HG03571 (cell line): ENCODE measurements around the gene CNST.
"Not testable (repeated sequence)": the region's sequence is repeated elsewhere in the genome, so short reads cannot be mapped to it uniquely, and the experiment has no call there.

ENCODE experiments used
- ATAC-seq: cut with Tn5 transposase; IDR thresholded peaks from one replicate; pipeline ENCODE4 v1.9.1; 2021; ENCODE audit not compliant: unreplicated experiment

Gene CNST

DNA sequence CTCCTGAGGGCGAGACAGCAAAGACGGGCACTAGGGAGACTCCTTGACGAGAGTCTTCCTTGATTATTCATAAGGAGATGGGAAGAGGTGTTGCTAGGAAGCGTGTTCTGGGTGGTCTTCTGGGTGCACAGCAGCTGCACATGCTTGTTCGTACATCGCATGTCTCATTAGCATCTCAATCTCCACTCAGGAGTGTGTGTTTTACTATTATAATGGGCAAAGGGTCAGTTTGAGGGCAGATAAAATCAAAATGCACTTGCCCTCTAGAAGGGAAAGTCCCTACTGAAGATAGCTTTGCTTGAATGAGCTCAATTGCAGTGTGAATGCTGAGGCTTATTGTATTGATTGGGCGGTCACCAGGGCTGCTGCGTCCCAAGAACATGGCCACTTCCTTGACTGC is 107.8 kb downstream of the CNST start:
- ATAC-seq = no peak

DNA sequence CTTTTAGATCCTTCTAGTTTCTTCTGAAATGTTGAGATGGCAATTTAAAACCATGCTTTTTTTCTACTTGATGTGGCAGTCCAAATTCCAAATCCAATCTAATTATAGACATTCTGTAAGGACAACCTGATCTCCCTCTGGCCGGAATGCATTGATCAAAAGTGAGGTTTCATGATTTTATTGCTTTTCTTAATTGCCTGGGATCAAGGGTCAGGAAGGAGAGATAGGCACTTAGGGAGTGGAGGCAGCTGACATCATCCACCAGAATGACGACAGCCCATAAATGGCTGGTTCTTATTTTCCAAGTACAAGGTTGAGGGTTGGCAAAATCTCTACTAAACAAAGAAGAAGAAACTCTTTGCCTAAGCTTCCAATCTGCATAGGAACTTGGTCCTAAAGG is 111.6 kb downstream of the CNST start:
- no peak for ATAC-seq

DNA sequence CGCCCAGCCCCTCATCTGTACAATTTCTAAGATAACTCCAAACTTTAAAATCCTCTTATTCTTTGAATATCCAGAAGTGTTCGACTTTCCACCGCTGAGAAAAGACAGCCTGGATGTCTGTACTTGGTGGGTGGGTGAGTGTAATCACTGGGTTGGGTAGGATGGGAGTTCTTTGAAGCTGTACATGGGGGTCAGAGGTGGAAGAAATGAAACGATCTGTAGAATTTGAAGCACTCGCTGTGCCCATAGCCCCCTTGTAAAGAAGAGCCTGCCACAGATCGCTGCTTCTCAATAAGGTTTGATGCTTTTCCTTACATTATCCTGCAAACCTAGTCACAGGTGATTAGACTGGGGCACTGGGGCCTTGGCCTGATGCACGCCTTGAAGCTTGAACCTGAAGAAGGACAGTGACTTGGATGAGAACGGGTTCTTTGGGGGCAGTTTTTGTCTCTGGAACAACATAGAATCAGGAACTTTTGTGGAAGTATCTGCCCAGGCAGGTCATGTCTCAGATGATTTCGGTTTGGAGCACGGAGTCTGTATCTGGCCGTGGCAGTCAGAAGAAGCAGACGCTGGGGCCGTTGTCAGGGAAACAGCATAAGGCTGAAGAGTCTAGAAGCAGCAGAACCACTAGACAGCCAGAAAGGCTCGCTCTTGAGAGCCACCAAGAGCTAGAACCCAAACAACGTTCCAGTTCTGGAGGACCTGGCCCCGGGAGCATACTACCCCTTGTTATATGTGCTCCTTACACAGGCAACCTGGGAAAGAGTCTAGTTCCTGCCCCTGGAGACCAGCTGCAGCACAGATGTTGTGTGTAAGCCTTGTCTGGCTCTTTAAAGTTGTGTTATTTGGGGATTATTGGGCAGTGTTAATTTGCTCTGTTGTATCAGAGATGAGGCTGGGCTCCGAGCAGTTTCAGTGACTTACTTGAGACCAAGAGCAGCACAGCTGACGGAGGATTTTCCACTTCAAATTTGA is 112.8 kb downstream of the CNST start:
- ATAC-seq = no peak

DNA sequence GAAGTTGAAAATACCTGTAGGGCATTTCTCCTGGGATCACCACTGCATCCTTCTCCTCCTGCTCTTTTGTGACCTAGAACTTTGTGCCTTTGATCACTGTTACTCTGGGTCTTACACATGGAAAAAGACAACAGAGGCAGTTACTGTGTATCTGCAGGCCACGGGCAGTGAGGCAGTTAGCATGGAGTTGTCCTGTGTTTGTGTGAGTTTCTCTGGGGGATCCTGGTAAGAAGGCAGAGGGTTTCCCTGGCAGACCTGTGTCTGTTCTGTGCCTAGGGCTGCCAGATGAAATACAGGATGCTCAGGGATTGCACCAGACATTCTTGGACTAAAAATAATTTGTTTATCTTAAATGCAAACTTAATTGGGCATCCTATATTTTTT is 113.5 kb downstream of the CNST start:
- ATAC-seq = no peak

DNA sequence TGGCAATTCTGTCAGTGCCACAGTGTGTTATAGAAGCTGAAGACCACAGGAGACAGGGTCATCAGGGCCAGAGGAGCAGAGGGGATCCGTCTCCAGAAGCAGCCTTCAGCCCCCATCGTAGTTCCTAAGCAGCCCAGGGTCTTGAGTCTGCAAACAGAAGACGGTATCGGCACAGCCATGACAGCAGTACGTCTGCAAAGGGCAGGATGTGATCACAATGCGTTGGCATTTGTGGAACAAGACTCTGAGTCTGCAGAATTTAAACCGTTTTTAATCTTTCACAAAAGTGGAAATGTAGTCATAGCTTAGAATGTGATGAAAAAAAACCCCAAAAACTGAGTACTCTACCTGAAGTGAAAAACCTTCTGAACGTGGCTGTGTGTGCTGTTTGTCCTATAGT is 113.9 kb downstream of the CNST start:
- no peak for ATAC-seq

DNA sequence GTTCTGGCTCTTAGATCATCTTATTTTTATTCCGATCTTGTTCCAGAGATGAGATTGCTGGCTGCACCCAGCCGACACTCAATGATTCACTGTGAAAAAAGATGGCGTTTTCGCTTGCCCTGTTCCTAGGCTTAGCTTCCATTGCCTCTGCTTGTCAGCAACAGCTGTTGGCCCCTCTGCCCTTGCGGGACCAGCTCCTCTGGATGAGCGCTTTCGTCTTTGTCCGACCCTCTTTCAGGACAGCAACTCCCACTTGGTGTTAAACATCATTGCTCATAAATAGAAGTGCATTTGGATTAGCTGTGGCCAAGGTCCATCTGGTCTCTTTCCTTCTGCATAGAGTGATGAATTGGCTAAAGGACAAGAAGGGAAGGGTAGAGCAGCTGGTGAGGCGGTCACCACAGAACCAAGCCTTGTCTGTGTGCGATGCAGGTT is 114.5 kb downstream of the CNST start:
- ATAC-seq = no peak

DNA sequence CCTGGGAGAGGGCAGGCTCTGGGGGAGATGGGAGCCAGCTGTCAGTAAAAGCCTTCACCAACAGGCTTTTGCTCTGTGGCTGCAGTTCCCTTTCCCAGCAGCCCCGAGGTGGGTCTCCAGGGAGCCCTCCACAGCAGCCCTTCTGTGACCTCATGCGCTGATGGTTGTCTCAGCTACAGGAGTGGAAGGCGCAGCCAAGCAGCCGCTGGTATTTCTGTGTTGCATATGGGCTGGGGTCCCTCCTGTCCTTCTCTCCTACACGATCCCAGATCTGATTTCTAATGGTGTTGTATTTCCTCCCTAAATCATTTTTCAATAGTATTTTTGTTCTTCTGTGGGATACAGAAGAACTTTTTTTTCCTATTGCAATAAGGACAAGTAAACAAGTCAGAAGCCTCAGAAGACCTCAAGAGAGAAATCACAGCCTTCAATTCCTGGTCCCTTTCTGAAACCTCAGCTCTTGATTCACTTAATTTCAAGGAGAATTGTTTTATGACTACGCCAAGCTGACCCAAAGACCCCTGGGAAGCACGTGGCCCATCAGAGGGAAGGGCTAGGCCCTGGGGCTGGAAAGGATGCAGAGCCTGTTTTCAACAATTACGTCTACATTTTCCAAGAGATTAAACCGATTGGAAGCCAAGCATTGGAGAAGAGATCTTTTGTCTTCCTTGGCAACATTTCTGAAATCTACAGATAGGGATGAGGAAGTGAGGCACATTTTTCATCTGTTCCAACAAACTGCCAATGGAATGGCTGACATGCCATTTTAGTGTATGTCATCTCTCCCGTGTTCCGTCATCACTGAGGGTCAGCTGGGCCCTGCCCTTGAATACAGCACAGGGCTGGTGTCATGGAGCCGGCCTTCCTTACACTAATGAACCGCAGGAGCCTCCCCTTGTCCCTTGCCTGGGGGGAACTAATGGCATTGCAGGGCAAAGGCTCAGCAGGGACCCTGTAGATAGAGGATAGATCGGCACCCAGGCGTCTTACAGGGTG is 115.9 kb downstream of the CNST start:
- ATAC-seq = no peak

DNA sequence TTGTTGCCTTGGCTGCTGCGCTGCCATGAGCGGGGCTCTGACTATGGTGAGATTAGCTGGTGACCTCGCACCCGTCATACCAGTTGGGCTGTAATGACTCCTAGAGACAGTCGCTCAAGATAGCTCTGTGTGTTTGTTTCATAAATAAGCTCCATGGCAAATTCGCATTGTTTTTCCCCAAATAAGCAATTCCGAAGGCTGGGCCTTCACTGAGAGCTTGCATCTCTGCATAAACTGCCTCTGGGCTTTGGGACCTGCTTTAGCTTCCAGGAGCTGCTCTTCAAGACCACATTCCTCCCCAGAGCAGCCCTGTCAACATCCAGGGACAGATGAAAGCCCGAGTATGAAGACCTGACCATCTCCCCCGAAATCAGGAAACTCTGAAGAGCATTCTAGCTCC is 117.3 kb downstream of the CNST start:
- ATAC-seq = no peak

DNA sequence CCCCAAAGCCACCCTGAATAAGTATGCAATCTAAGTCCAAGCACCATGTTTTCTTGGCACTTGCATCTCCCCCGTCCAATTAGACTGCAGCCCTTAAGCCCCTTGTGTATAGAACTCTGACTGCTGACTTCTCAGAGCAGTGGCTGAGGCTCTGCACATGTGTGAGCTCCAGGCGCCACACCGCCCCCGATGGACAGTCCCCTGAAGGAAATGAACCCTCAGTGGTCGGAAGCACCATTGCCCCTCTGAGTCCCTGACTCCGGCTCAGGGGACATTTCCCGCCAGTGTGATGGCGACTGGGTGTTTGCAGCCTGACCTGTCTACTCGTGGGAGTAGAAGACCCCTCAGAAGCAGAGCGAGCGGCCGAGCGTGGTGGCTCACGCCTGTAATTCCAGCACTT is 120.7 kb downstream of the CNST start:
- no peak for ATAC-seq

DNA sequence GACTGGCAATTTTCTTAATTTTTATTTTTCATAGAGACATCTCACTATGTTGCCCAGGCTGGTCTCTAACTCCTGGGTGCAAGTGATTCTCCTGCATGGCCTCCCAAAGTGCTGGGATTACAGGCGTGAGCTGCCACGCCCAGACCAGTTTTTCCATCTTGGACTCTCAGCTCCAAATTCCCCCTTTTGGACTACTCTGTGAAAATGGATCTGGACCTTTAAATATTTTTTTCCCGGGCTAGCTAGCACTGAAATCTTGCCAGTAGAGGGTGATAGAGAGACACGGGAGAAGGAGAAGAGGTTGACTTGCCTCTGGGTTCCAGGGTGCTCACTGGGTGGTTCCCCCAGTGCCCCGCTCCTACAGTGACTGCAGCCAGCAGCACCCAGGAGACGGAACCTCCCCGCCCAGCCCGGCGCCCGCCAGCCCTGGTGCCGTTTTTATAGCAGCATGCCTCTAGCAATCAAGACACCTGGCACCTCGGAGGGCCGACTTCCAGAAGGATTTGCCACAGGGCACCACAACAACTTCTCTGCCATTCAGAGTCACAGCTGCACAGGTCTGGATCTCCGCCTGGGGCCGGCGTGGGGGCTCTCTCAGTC is 123.3 kb downstream of the CNST start:
- peak; percentile 89 for ATAC-seq

DNA sequence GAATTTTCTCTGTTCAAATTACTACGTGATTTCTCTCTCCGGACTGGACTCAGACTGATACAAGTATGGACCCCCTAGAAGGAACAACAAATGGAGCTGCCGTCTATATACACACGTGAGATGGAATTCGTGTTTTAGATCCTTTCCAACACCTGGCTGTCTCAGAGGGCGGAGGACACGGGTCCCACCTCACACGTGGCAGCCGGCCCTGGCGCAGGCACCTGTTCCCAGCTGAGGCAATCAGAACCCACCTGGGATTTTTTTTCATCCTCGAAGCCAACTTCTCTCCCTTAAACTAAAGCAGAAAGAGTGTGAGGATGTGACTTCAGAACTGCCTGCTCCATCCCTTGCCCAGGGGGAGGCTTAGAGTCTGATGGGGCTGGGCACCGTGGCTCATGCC is 123.8 kb downstream of the CNST start:
- ATAC-seq = no peak

DNA sequence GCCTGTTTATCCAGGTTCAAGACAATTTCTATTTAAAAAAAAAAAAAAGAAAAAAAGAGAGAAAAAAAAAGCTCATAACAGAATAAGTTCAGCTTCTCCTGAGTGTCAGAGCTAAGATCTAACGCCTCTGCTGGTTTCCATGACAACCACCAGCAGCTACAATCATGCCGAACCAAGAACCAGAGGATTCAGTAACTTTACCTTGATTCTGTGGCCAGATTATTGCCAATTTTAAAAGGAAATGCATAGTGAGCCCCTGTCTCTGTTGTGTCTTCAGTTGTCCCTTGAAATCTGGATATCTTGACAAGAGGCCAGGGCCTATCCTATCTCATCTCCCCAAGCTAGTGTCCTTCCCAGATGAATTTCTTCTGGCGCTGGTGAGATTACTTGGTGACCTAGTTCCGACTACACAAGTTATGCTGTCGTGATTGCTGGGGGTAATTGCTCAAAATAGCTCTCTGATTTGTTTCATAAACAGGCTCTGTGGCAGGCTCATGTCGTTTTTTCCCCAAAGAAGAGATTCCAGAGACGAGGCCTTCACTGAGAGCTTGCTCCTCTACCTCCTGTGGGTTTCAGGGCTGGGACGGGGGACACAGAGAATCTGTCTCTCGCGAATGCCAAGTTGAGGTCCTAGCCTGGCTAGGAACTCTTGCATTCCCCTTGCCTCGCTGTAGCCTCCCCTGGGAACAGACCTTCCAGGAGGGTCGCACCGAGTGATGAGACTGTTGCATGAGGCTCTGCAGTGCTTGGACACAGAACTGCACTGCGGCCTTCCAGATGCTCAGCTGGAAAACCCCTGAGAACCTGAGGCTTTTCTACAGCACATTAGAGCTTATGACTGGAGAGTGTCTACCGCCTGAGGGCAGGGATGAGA is 125.6 kb downstream of the CNST start:
- ATAC-seq = no peak

DNA sequence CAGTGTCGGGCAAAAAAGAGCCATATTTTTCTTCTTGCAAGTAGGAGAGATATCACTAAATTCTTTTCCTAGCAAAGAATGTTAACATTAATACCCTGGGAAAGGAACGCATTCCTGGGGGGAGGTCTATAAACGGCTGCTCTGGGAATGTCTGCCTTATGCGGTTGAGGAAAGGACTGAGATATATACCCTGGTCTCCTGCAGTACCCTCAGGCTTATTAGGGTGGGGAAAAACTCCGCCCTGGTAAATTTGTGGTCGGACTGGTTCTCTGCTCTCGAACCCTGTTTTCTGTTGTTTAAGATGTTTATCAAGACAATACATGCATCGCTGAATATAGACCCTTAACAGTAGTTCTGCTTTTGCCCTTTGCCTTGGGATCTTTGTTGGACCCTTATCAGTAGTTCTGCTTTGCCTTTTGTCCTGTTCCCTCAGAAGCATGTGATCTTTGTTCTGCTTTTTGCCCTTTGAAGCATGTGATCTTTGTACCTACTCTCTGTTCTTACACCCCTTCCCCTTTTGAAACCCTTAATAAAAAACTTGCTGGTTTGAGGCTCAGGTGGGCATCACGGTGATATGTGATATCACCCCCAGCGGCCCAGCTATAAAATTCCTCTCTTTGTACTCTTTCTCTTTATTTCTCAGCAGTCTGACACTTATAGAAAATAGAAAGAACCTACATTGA is 128.1 kb downstream of the CNST start:
- ATAC-seq = not testable (repeated sequence)

DNA sequence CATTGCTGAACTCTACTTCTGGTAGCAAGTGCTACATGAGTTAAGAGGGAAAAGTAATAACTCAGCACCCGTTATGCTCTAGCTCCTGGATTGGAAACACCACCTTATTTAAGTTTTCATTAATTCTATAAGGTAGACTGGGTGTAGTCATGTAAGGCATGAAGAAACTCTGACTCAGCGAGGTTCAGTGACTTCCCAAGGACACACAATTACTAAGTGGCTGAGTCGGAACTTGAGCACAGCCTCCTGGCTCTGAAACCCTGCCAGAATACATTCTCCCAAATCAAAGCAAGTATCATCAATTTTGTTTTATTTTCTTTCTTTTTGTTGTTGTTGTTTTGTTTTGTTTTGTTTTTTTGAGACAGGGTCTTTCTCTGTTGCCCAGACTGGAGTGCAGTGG is 128.9 kb downstream of the CNST start:
- ATAC-seq = no peak

DNA sequence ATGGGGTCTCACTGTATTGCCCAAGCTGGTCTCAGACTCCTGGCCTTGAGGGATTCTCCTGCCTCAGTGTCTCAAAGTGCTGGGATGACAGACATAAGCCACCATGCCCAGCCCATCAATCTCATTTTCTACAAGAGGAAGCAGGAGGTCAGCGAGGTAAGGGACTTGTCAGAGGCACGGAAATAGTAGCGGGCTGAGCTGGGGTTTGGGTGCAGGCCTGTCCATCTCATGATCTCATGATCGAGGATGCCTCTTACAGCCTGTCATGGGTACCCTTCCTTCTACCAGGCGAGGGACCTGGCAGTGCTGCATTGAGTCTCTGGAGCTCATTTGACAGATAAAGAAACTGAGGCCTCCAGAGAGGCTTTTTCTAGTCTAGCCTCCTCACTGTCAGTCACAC is 129.4 kb downstream of the CNST start:
- no peak for ATAC-seq

DNA sequence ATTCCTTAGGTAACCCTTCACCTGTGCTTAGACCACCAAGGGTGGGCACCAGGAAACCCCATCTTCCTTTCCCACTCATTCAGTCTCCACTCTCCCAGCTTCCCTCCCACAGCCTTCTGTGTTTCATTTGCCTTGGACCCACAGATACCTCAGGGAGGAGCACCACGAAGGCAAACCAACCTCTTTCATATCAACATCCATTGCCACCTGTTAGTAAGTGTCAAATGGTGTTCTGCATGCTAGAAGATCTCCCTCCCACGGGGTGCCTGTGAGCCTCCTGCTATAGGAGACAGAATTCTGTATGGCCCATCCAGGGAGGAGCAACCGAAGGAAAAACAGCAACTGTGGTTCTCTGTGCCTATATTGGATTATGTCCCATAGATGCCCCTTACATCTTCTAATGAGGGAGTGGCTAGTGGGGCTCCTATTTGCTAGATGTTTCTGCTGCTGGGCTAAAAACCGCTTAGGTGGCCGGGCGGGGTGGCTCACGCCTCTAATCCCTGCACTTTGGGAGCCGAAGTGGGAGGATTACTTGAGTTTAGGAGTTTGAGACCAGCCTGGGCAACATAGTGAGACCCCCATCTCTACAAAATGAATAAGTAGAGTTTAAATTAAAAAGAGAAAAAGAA is 132.3 kb downstream of the CNST start:
- ATAC-seq = no peak

DNA sequence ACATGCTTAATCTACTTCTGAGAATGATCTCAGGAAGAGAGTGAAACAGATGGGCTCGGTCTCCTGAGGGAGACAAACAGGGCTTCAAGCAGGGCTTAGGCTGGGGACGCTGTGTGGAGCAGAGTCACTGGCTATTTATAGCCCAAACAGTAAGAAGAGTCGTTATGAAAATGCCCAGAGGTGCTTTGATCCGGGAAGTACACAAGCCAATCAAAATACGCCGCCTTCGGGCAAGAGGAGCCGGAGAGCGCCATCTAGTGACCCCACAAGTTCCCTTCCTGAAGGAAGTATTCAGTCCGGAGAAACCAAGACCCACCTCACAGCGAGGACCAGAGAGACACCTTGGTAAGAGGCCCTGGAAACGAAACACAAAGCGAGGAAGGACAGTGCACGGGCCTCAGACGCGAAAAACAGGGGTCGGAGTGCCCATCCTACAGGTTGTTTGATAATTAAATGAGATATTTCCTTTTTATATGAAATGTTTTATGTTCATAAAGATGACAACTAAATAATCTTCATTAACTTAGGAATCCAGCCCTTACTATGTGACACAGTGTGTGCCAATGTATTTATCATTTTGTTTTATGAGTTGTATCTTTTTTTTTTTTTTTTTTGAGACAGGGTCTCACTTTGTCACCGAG is 133.0 kb downstream of the CNST start:
- peak; percentile 99 for ATAC-seq

DNA sequence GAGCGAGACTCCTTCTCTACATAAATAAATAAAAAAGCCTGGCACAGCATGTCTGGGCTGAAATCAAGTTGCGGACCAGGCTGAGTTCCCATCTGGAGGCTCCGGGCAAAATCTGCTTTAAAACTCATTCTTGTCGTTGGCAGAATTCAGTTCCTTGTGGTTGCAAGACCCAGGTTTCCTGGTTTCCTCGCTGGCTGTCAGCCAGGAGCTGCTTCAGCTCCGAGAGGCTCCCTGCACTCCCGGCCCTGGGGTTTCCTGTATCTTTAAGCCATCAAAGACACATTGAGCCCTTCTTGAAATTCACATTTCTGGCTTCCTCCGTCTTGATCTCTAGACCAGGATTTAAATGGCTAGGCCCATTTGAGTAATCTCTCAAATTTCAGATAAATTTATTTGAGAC is 137.3 kb downstream of the CNST start:
- no peak for ATAC-seq

DNA sequence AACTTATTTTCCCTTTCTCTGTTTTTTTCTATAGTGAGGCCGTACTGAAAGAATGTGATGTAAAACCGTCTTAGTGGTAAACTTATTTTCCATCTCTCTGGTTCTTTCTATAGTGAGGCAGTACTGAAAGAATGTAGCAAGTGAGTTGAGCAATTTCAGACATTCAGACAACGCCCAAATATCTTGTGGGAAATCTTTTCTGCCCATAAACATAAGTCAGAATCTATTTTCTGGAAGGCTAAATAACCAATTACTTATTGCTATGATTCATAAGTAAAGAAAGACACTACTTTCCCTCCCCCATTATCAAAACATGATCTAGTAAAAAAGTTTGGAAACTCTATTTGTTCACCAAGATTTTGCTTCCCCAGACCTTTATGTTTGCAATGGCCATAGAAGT is 139.1 kb downstream of the CNST start:
- ATAC-seq = no peak
